ENCODE measurements around the gene NRIP1. TPM values are rescaled to one million over a fixed set of nuclear protein-coding genes. Genes with fewer than 3 reads are reported as not detected.

The NRIP1 gene
- polyA plus RNA-seq, 1 donor from 2014 or later = 48.4 TPM

DNA sequence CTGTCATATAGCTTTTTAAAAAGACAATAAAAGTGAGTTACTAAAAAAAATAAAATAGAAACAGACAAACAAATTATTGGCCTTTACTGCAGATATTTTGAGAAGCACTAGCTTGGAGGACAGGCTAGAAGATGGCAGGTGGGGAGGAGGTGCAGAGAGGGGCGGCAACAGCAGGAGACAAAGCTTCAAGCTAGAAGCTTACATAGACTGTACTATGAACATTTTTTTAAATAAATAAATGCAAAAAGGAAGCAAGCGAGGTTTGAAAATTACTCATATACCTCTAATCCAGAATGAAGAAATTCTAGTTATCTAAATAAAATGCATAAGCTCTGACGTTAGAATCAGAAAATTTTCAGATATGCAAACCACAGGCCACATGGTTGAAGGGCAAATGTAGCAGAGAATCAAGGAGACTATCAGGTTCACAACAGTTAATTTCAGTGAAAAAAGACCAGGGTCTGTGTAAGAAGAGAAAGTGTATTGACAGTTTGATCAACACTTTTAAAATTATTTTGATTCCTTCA lies 54.9 kb downstream of the NRIP1 start:
- H4K20me1 ChIP-seq (ENCODE audit: insufficient read depth) = no peaks in the 10 kb centered on the region
- no peak overlapping the region for H3K27ac ChIP-seq (ENCODE audit: low read length)
- H3K9me2 ChIP-seq (ENCODE audit: insufficient read depth, low read length) = no peaks in the 10 kb centered on the region
- H3K36me3 ChIP-seq (ENCODE audit: insufficient read depth, low read length) = peaks cover 4% of the 10 kb centered on the region
- no peak overlapping the region for H3K4me2 ChIP-seq (ENCODE audit: low read length)
- no peak overlapping the region for H3K9ac ChIP-seq (ENCODE audit: low read length)
- H2AFZ ChIP-seq (ENCODE audit: low read depth, low read length) = no peak overlapping the region
- H3K79me2 ChIP-seq (replicated peaks; ENCODE audit: insufficient read depth, low read length) = peaks cover 68% of the 10 kb centered on the region
- no peaks in the 10 kb centered on the region for H3K27me3 ChIP-seq (ENCODE audit: insufficient read depth, low read depth, low read length)
- H3K4me3 ChIP-seq (ENCODE audit: low read length) = no peak overlapping the region
- peaks cover 3% of the 10 kb centered on the region for H3F3A ChIP-seq (ENCODE audit: insufficient read depth, low read length, poor library complexity, severe bottlenecking)
- TF ChIP-seq POLR2AphosphoS5 (IDR thresholded peaks at IDR 0.05) (no peak), TAF1 (IDR thresholded peaks at IDR 0.05; ENCODE audit: low read depth) (no peak), RAD21 (conservative IDR thresholded peaks at IDR 0.05) (no peak), EZH2 (IDR thresholded peaks at IDR 0.05; ENCODE audit: borderline replicate concordance, insufficient read depth, low read length, poor library complexity, severe bottlenecking) (no peak)
- TF ChIP-seq, protein P1, sequence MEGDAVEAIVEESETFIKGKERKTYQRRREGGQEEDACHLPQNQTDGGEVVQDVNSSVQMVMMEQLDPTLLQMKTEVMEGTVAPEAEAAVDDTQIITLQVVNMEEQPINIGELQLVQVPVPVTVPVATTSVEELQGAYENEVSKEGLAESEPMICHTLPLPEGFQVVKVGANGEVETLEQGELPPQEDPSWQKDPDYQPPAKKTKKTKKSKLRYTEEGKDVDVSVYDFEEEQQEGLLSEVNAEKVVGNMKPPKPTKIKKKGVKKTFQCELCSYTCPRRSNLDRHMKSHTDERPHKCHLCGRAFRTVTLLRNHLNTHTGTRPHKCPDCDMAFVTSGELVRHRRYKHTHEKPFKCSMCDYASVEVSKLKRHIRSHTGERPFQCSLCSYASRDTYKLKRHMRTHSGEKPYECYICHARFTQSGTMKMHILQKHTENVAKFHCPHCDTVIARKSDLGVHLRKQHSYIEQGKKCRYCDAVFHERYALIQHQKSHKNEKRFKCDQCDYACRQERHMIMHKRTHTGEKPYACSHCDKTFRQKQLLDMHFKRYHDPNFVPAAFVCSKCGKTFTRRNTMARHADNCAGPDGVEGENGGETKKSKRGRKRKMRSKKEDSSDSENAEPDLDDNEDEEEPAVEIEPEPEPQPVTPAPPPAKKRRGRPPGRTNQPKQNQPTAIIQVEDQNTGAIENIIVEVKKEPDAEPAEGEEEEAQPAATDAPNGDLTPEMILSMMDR (IDR thresholded peaks at IDR 0.05; ENCODE audit: poor library complexity, severe bottlenecking) = no peak
- TF ChIP-seq, protein P2, sequence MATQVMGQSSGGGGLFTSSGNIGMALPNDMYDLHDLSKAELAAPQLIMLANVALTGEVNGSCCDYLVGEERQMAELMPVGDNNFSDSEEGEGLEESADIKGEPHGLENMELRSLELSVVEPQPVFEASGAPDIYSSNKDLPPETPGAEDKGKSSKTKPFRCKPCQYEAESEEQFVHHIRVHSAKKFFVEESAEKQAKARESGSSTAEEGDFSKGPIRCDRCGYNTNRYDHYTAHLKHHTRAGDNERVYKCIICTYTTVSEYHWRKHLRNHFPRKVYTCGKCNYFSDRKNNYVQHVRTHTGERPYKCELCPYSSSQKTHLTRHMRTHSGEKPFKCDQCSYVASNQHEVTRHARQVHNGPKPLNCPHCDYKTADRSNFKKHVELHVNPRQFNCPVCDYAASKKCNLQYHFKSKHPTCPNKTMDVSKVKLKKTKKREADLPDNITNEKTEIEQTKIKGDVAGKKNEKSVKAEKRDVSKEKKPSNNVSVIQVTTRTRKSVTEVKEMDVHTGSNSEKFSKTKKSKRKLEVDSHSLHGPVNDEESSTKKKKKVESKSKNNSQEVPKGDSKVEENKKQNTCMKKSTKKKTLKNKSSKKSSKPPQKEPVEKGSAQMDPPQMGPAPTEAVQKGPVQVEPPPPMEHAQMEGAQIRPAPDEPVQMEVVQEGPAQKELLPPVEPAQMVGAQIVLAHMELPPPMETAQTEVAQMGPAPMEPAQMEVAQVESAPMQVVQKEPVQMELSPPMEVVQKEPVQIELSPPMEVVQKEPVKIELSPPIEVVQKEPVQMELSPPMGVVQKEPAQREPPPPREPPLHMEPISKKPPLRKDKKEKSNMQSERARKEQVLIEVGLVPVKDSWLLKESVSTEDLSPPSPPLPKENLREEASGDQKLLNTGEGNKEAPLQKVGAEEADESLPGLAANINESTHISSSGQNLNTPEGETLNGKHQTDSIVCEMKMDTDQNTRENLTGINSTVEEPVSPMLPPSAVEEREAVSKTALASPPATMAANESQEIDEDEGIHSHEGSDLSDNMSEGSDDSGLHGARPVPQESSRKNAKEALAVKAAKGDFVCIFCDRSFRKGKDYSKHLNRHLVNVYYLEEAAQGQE (IDR thresholded peaks at IDR 0.05; ENCODE audit: borderline replicate concordance) = no peak
- H3K9me3 ChIP-seq (ENCODE audit: low read length) = no peaks in the 10 kb centered on the region

DNA sequence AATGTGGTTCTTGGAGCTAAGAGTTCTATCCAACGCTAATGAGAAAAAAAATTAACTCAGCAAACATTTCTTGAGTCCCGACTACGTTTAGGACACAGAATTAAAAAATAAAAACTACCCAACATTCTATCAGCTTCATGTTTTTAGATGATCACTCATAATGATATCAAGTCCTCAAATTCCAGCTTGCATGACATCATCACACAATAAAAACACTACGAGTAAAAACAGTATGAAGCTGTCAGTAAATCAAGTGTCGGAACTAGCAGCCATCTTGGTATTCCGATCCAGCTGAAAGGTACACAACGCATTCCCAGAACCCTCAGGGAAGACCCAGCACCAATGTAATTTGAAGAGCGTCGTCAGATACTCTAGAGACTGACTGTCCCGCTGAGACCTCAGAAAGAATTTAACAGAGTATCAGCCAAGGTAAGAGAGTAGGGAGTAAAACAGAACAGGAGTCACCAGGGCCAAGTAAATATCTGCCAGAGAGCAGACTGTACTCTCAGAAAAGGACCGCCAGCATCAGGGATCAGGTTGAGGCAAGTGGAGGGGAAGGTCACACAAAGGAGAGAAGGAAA lies 57.0 kb downstream of the NRIP1 start:
- H3K36me3 ChIP-seq (ENCODE audit: insufficient read depth, low read length) = peaks cover 4% of the 10 kb centered on the region
- H3K9me3 ChIP-seq (ENCODE audit: low read length) = no peaks in the 10 kb centered on the region
- no peak overlapping the region for H3K4me3 ChIP-seq (ENCODE audit: low read length)
- H3K4me2 ChIP-seq (ENCODE audit: low read length) = no peak overlapping the region
- TF ChIP-seq SMC3 (conservative IDR thresholded peaks at IDR 0.05; ENCODE audit: poor library complexity) = no peak
- TF ChIP-seq MXI1 (conservative IDR thresholded peaks at IDR 0.05; ENCODE audit: poor library complexity, severe bottlenecking) = no peak
- TF ChIP-seq RAD21 (conservative IDR thresholded peaks at IDR 0.05) = no peak
- H3K27me3 ChIP-seq (ENCODE audit: insufficient read depth, low read depth, low read length) = no peaks in the 10 kb centered on the region
- H4K20me1 ChIP-seq (ENCODE audit: insufficient read depth) = no peaks in the 10 kb centered on the region
- no peaks in the 10 kb centered on the region for H3K9me2 ChIP-seq (ENCODE audit: insufficient read depth, low read length)
- H3F3A ChIP-seq (ENCODE audit: insufficient read depth, low read length, poor library complexity, severe bottlenecking) = peaks cover 3% of the 10 kb centered on the region
- no peak overlapping the region for H3K27ac ChIP-seq (ENCODE audit: low read length)
- peaks cover 53% of the 10 kb centered on the region for H3K79me2 ChIP-seq (replicated peaks; ENCODE audit: insufficient read depth, low read length)
- no peak overlapping the region for H2AFZ ChIP-seq (ENCODE audit: low read depth, low read length)
- no peak overlapping the region for H3K9ac ChIP-seq (ENCODE audit: low read length)

All from neural cell (in vitro differentiated cells).